Measurements from ENCODE around the gene NTRK2.

Gene NTRK2

DNA sequence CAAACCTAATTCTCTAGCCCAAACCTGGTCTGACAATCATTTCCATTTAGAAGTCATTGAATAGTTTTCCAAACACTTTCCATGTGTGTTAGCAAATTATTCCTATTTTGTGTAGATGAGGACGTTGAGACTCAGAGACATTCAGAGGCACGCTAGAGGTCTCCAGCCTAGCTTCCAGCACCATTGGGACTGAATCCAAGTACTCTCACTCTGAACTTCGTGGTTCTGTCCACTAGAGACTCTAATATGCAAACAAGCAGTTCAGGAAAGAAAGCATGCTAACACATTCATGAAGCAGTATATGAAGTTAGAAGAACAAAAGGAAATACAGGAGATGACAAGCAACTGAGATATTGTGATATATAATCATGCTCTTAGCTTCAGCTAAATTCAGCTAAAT is 354.8 kb downstream of the NTRK2 start:
- no peak for DNase-seq (ENCODE audit: low read depth)

DNA sequence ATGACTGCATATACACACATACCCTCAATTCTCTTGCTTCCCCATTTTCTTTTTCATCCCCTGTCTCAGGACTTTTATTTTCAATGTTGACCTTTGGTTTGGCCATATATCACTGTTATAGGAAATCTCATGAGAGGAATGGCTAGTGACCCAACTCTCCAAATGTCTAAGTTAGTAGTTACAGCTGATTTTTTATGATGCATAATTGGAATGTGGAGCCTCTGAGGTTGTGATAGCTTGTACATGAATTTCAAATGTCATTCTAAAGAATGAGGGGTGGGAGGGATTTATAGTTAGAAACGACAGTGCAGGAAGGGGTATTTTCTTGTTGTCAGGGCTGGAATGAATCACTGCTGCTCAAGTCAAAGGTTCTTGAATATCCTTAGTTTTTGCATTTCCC is 356.1 kb downstream of the NTRK2 start:
- no peak for DNase-seq (ENCODE audit: low read depth)

DNA sequence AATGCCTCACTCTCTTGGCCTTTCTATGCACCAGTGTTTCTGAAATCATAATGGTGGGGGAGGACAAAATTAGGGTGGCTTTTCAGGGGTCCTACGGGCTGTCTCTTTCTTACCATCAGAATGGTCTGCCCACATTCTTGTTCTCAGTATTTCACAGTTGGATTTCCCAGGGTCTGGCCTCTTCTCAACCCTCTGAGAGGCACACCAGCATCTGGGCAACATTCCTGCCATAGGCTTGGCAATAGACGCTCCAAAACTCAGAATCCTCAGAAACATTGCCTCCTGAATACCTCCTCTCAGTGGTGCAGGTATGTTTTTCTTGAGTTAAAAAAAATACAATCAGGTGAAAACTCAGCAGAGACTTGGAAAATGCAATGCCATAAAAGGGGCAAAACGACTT is 358.3 kb downstream of the NTRK2 start:
- no peak for DNase-seq (ENCODE audit: low read depth)

DNA sequence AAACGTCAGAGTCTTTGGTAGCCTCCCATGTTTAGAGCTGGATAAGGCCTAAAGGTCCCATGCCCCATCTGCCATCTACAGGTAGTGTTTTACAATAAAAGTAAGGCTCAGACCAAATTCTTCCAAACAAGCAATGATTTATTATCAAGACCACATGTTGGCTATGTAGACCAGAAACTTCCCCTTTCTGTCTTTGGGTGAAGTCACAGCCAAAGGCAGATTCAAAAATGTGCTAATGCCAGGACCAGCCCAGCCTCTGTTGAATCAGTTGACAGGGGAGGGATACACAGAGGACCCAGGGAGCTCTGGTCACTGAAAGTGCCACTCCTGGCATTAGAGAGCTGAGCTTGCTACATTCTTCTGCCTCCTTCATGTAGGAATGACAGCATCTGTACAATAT is 360.8 kb downstream of the NTRK2 start:
- DNase-seq (ENCODE audit: low read depth): no peak

DNA sequence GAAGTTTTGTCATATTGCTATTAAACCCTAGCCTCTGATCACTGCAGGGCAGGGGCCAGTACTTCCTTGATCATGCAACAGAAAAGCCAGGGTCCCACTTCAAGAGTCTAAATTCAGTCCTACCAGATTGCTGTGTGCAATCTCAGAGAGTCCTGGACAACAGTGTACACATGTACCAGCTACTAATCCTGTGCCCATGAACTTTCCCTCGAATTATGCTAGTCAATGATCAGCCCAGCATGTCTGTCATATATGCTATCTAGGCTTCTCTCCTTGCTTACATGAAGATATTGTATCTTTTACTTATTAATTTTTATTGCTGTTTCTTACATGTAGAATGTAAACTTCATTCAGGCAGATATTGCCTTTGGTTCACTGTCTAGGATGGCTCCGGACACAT is 367.0 kb downstream of the NTRK2 start:
- no peak for DNase-seq (ENCODE audit: low read depth)

DNA sequence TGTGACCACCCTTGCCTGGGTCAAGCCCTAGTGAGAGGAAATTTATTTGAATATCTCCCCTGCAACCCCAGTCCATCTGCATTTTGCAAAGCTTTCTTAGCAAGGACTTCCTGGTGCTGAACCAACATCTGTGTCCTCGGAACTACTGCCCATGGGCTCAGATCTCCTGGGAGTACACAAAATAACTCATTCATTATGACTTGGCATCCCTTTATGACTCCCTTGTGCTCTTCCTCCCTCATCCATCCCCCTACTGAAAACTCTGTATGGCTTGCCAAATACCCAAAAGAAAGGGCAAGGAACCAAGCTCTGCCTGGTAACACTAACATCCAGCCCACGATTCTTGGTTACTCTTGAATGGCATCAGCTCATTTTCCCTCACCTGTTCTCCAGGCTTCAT is 368.5 kb downstream of the NTRK2 start:
- DNase-seq (ENCODE audit: low read depth): no peak

DNA sequence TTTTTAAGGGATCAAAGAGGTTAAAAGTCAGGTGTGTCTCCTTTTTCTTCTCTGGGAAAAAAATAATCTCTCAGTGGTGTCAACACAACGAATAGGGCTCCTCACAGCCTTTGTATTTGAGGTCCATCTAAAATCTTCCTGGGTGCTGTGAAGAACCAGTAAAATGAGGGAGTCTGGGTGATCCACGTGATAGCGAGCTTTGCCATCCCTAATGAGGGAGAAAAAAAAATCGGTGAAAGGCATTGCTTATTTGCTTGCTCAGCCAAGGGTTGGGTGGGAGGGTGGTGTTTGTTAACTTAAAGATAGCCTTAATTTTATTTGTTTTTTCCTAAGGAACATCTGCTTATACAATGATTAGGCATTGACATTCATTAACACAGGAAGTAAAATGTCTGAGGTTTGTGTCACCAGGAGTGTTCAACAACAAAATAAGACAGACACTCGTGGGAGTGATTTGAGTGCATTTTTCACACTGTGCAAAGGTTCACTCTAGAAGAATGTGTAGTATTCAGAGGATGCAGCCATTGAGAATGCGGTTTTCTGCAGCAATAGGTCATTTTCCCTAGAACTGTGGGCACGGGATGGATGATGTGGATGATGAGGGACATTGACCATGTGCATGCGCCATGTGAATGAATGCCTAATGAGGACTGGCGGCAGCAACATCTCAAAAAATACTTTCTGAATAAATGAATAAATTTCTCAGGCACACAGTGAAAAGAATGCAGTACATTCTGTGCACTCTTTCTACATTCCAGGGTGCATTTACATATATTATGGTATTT is 369.5 kb downstream of the NTRK2 start:
- no peak for DNase-seq (ENCODE audit: low read depth)

DNA sequence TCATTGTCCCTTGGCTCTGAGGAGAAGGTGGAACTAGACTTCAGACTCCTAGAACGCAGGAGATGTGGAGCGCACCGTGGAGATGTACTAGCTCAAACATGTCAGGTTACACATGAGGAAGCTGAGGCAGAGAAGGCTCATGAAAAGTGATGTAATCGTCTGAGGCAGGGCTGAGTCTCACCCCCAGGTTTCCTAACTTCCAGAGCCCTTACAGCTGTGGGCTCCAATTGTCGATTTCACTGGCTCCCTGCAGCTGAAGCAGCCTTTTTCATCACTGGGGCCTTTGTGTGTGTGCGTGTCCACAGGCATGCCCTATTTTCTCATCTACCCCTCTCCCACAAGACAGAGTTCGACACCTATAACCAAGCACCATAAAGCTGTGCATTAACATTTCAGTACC is 370.6 kb downstream of the NTRK2 start:
- no peak for DNase-seq (ENCODE audit: low read depth)

DNA sequence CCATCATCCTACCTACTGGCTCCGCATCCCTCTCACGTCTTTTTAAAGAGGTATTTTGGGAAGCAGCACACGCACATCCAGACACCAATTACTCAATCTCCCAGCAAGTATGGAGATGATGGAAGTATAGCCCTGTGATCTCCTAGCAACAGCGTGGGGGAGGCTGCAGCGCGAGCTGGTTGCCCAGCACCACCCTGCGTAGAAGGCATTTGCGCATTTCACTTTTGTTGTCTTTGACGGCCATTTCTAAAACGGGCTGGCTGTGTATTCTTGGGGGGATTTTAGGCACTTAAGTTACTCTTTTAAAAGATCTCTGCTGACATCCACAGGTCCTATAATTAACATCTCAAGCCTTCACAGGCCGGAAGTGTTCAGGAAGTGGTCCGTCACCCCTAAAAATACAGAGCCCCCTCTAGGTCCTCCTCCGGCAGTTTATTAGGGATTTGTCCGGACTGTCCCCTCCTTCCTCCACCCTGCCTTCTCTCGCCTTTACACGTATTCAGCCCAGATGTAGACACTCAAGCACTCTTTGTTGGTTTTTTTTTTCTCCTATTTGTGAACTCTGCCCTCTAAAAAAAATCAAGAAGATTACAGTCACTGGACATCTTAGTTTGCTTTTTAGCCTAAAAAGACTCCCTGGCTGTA is 371.4 kb downstream of the NTRK2 start:
- DNase-seq (ENCODE audit: low read depth): no peak

DNA sequence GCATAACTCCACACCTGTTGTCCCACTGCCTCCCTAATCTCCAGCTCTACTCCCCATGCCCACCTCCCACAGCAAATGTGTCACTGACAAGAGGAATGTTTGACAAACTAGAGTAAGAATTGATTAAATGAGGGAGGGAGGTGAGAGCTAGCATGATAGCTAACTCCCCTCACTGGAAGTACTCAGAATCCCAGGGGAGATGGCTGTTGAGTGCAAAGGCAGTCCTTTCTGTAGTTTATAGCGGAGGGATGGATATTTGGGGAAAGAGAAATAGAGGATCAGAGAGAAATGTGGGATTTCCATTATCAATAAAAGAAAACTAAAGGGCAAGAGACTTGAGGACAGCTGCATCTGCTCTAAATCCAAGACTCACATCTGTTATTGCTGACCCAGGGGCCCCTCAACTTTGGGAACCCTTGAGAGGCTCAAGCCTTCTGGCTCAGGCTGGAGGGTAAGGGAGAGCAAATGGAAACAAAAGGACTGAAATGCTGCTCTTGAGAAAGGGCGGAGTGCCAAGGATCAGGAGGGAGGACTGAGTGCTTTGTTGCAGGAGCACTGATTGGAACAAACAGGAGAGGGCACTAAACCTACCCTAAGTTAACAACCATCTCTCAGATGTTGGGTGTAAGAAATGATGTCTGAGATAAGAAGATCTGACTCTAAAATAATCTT is 372.1 kb downstream of the NTRK2 start:
- no peak for DNase-seq (ENCODE audit: low read depth)

DNA sequence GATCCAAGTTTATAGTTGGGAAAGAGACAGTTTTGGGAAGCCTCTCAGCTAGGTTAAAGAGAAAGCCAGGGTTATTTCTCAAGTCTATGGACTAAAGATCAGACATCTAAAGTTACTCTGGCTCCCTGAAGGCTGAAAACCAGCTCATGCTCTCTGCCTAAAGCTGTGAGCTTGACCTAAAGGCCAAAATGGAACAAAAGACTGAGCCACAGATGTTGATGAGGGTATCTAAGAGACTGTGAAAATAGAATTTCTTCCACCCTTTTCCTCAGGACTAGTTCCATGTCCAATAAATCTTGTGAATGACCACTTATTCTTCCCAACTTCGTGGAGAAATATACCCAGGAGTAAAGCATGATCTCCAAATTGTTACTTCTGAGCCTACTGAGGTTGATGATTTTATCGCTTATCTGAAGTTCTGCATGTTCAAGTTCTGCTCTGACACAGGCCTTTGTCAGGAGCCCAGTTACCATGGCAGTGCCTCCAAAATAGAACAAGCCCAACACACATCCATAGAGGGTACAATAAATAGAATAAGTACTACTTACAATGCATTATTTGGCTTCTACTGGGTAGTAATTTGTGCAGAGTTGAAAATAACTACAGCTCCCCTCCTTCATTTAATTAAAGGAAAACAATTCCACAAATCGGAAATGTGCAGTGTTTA is 373.6 kb downstream of the NTRK2 start:
- no peak for DNase-seq (ENCODE audit: low read depth)

DNA sequence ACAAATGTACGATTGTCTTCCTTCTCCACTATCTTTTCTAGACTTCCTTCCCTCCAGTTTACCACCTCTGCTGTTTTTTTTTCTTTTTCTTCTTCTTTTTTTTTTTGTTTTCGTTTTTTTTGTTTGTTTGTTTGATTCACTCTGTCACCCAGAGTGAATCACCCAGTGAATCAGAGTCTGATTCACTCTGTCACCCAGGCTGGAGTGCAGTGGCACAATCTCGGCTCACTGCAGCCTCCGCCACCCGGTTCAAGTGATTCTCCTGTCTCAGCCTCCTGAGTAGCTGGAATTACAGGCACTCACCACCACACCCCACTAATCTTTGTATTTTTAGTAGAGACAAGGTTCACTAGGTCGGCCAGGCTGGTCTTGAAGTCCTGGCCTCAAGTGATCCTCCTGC is 375.7 kb downstream of the NTRK2 start:
- no peak for DNase-seq (ENCODE audit: low read depth)

DNA sequence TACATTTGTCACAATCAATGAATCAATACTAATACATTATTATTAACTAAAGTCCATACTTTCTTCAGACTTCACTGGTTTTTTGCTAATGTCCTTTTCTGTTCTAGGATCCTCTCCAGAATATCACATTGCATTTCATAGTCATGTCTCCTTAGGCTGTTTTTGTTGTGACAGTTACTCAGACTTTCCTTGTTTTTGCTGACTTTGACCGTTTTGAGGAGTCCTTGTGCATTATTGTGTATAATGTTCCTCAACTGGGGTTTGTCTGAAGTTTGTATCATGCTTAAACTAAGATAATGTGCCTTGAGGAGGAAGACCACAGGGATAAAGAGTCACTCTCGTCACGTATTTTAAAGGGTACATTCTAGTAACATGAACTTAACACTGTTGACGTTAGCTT is 376.9 kb downstream of the NTRK2 start:
- DNase-seq (ENCODE audit: low read depth): no peak

DNA sequence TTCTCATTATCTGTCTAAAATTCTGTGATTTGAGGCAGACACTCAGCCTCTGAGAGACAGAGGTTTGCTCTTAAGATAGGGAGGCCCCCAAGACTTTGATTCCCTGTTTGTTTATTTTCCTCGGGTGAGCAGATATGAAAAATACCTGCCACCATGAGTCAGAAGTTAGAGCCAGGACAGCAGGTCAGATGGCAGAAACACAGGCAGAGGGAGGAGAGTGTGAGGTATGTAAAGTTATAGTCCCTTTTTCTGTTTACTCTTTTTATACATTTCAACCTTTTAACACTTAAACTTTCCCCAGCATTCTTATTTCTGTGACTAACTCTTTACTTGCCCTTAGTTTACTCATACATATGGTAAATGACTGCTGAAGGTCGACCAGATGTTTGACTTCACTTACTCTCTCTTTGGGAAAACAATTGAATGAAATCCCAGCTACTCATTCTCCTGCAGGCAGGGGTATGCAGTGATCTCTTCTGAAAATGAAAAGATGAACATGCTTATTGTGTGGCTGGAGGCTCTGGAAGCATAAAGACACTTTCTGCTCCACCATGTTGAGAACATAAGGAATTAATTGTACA is 383.8 kb downstream of the NTRK2 start:
- no peak for DNase-seq (ENCODE audit: low read depth)

DNA sequence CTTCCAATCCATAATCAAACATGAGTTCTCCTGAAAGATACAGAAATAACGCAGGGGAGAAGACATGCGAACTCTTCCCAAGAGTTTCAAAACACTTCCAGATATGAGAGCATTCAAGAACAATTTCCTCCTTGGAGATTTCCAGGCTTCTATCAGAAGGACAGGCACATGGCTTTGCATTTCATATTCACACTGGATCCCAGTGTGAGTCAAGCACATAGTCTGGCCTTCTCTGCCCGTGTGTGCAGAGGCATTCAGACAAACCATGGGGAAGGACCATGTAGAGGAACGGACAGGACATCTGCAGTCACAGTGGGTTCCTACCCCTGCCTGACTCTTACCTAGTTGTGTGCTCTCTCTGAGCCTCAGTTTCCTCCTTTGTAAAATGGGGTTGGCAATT is 384.5 kb downstream of the NTRK2 start:
- DNase-seq (ENCODE audit: low read depth): no peak

DNA sequence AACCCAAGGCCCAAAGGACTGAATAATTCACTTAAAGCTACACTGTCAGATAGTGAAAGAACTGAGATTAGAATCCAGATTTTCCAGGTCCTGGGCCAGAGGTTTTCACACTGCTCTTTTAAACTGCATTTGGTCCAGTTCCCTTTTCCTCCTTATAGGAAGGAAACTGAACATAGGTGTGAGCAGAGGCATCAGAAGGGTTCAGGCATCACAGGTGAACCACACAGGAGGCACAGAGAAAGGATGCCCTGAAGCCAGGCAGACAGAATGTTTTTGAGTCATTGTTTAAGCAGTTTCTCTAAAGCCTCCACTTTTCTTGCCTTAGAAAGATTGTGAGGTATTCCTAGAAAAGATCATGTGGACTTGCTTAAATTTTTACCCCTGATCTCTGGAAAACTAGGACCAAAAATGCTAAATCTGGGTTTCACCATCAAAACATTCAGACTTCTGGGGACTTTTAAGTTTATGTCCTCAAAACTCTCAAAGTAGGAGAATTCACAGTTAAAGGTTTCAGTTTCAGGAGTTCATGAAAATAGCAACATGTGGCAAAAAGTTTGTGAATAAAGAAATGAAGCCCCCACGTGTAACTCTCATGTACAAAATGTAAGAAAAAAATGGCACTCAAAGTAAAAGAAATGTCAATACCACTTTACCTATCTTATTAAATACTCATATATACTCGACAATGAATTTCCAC is 386.1 kb downstream of the NTRK2 start:
- no peak for DNase-seq (ENCODE audit: low read depth)

DNA sequence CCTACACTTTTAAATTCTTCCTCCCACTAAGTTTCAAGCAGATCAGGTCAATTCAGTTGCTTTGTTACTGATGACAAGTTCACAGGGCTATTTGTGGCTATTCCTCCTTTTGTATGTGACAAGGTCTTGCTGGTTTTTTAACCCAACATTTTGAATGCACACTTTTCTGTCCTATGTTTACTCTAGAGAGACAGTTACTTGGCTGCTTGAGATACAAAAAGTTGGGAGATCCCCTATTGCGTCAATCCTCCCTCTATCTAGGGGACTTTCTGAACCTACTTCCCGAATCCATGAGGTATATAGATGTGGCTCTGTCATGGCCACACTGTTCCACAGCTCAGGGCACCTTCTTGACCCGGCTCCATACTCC is 386.7 kb downstream of the NTRK2 start:
- DNase-seq (ENCODE audit: low read depth): no peak

DNA sequence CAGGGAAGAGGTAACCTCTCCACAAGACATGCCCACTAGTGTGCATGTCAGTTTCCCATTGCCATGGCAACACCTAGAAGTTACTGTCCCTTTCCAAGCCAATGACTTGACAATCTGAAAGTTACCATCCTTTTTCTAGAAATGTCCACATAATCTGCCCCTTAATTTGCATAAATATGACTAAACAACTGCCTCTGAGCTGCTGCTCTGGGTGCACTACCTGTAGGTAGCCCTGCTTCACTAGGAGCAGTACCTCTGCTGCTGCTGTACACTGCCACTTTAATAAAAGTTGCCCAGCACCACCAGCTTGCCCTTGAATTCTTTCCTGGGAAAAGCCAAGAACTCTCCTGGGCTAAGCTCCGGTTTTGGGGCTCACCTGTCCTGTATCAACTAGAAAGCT is 392.4 kb downstream of the NTRK2 start:
- DNase-seq (ENCODE audit: low read depth): no peak

DNA sequence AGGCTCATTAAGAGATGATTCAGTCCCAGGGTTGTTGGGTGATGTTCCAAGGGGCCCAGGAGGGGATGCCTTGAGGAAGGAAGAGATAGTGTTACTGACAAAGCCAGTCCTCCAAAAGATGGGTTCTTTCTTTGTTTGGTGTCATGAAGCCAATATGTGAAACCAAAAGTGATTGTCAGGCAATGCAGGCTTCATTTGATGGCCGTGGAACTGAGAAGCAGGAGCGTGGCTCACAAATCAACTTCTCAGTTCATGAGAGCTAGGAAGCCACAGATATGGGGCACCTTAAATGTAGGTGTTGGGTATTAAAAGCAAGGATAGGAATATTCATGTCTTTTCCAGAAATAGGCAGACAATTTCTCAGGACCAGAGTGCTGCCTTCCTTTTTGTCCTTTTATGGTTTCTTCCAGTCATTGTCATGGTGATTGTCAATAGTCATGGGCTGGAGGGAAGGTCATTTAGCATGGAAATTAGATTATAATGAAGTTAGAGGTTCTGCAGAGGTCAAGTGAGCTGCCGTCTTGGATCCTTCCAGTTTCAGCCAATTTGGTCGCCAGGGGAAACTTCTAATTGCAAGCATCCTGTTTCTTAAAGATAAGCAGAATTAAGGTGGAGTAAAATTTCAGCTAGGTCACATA is 393.0 kb downstream of the NTRK2 start:
- no peak for DNase-seq (ENCODE audit: low read depth)

DNA sequence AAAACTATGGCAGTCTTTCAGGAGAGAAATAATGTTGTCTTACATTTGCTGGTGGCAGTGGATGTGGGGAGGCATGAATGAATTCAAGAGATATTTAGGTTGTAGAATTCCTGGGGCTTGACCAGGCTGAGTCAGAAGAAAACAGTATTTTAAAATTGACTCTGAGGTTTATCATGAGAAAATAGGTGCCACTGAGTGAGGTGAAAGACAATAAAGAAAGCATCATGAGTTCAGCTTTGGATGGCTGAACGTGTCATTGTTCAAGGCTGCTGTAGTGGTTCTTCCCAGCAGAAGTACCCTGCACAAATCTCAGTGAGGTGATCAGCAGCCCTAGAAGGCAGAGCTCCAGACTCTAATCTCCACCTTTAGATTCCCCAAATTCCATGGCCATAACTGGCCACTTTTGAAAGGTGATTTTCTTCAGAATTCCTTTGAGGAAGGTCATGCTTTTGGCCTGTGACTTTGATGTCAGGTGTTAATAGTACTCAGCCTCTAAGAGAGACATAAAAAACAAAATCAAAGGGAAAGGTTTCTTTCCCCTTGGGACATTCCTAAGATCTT is 395.4 kb downstream of the NTRK2 start:
- DNase-seq (ENCODE audit: low read depth): no peak

DNA sequence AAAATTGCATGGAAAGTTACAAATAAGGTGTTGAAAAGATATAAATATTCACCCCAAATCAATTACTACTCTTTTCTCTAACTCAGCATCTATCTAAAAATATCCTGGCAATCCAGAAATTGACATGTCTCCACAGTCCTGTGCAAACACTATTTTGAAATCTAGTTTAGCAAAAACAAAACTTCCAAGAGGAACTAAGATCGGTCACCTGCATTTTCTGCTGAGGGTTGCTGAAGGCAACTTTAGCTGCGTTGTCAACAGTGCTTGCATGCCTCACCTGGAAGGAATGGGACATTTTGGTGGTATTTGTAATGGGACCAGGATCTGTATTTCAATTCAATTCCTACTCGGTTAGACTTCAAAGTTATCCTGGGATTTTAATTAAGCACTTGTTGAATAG is 398.3 kb downstream of the NTRK2 start:
- DNase-seq (ENCODE audit: low read depth): no peak
